Loucy (cell line): ENCODE results near the gene RHEB.

ENCODE experiments used
- EZH2phosphoT487 ChIP-seq: fragments of 200-600 bp; IDR thresholded peaks from 2 replicates; pipeline ENCODE4 v1.6.1; 2018; ENCODE audit warnings: antibody characterized with exemption, mild to moderate bottlenecking, moderate library complexity, borderline replicate concordance
- TF ChIP-seq, protein P1 (sequence below): fragments of 200-600 bp; sonication (generic); conservative IDR thresholded peaks from 2 replicates; pipeline ENCODE4 v1.5.1; 2014; ENCODE audit warnings: mild to moderate bottlenecking, antibody characterized with exemption, low read length

DNA sequence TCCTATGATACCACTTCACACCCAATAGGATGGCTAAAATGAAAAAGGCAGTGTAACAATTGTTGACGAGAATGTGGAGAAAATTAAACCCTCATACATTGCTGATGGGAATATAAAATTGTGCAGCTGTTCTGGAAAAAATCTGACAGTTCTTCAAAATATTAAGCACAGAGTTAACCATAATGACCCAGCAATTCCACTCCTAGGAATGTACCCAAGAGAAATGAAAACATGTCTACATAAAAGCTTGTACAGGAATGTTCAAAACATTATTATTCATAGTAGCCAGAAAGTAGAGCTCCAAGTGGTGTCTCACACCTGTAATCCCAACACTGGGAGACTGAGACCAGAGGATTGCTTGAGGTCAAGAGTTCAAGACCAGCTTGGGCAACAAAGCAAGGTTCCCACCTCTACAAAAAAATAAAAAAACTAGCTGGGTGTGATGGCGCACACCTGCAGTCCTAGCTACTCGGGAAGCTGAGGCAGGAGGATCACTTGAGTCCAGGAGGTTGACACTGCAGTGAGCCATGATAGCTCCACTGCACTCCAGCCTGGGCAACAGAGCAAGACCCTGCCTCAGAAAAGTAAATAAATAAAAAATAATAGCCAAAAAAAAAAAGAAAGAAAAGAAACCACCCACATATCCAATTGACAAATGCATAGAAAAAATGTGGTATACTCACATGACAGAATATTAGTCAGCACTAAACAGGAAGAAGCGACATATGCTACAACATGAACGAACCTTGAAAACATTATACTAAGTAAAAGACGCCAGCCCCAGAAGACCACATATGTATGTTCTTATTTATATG, 5.0 kb downstream of the RHEB start:
- TF ChIP-seq, protein P1, sequence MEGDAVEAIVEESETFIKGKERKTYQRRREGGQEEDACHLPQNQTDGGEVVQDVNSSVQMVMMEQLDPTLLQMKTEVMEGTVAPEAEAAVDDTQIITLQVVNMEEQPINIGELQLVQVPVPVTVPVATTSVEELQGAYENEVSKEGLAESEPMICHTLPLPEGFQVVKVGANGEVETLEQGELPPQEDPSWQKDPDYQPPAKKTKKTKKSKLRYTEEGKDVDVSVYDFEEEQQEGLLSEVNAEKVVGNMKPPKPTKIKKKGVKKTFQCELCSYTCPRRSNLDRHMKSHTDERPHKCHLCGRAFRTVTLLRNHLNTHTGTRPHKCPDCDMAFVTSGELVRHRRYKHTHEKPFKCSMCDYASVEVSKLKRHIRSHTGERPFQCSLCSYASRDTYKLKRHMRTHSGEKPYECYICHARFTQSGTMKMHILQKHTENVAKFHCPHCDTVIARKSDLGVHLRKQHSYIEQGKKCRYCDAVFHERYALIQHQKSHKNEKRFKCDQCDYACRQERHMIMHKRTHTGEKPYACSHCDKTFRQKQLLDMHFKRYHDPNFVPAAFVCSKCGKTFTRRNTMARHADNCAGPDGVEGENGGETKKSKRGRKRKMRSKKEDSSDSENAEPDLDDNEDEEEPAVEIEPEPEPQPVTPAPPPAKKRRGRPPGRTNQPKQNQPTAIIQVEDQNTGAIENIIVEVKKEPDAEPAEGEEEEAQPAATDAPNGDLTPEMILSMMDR = no peak
- TF ChIP-seq EZH2phosphoT487 = no peak
